ENCODE data around the gene DESI2.
"Not testable (repeated sequence)": the region's sequence is repeated elsewhere in the genome, so short reads cannot be mapped to it uniquely, and the experiment has no call there.

Gene DESI2

GRCh38 chr1:244655186-244655585, 2.3 kb downstream of the DESI2 start:
- DNase-seq = no peak

GRCh38 chr1:244657421-244657820, 4.5 kb downstream of the DESI2 start:
- no peak for DNase-seq

- no peak for DNase-seq
Measured at GRCh38 chr1:244659694-244660093, 6.8 kb downstream of the DESI2 start.

- DNase-seq = no peak
Measured at GRCh38 chr1:244660595-244660994, 7.7 kb downstream of the DESI2 start.

GRCh38 chr1:244661569-244662312, 8.8 kb downstream of the DESI2 start:
- DNase-seq = not testable (repeated sequence)

GRCh38 chr1:244662599-244662998, 9.7 kb downstream of the DESI2 start:
- DNase-seq = no peak

GRCh38 chr1:244664353-244664752, 11.4 kb downstream of the DESI2 start:
- DNase-seq = no peak

GRCh38 chr1:244665771-244666217, 12.9 kb downstream of the DESI2 start:
- no peak for DNase-seq

- not testable (repeated sequence) for DNase-seq
Measured at GRCh38 chr1:244666672-244667418, 13.9 kb downstream of the DESI2 start.

- DNase-seq = no peak
Measured at GRCh38 chr1:244667797-244668196, 14.9 kb downstream of the DESI2 start.

- no peak for DNase-seq
Measured at GRCh38 chr1:244672946-244673682, 20.2 kb downstream of the DESI2 start.

GRCh38 chr1:244674446-244674845, 21.5 kb downstream of the DESI2 start:
- no peak for DNase-seq

GRCh38 chr1:244675167-244675566, 22.2 kb downstream of the DESI2 start:
- DNase-seq = no peak

- DNase-seq = no peak
Measured at GRCh38 chr1:244678697-244679096, 25.8 kb downstream of the DESI2 start.

- DNase-seq = no peak
Measured at GRCh38 chr1:244680667-244681066, 27.7 kb downstream of the DESI2 start.

GRCh38 chr1:244682087-244682486, 29.2 kb downstream of the DESI2 start:
- DNase-seq = not testable (repeated sequence)

GRCh38 chr1:244695937-244696336, 43.0 kb downstream of the DESI2 start:
- DNase-seq = no peak

GRCh38 chr1:244699741-244700140, 46.8 kb downstream of the DESI2 start:
- no peak for DNase-seq

GRCh38 chr1:244700808-244701207, 47.9 kb downstream of the DESI2 start:
- DNase-seq = no peak

- DNase-seq = no peak
Measured at GRCh38 chr1:244702620-244703019, 49.7 kb downstream of the DESI2 start.

GRCh38 chr1:244704107-244704506, 51.2 kb downstream of the DESI2 start:
- no peak for DNase-seq

GRCh38 chr1:244705261-244706234, 52.6 kb downstream of the DESI2 start:
- DNase-seq = no peak

Measured in NCI-H1092 treated with DMSO at 0.1 percent for 48 hours (cell line).